T-helper 17 cell (primary cell): ENCODE results near the gene PTH1R. TPM values are rescaled to one million over a fixed set of nuclear protein-coding genes. Genes with fewer than 3 reads are reported as not detected.

Experiments used
- ATAC-seq: fragments of 150-1000 bp; cut with Tn5 transposase; 2 replicates; pipeline ENCODE4 v1.10.0; 2021; ENCODE audit warnings: mild to moderate bottlenecking, moderate library complexity
- DNase-seq, 3 donors: peaks; one replicate each; pipeline versions ENCODE4 v3.0.0 to v3.0.0-alpha.2; 2020 to 2021
- H3K9me3 ChIP-seq: one replicate; pipeline ENCODE4 v1.7.0; 2013; ENCODE audit warnings: low read length, mild to moderate bottlenecking; ENCODE audit not compliant: control insufficient read depth, poor library complexity, severe bottlenecking
- H3K27ac Mint-ChIP-seq: one replicate; pipeline ENCODE4 v1.8.0; 2022; ENCODE audit warnings: mild to moderate bottlenecking, moderate library complexity, mixed read lengths
- H3K27me3 Mint-ChIP-seq: one replicate; pipeline ENCODE4 v1.8.0; 2022; ENCODE audit warnings: mixed read lengths
- H3K36me3 Mint-ChIP-seq: one replicate; pipeline ENCODE4 v1.8.0; 2022; ENCODE audit warnings: low read depth, mixed read lengths
- H3K4me1 Mint-ChIP-seq: one replicate; pipeline ENCODE4 v1.8.0; 2022; ENCODE audit warnings: mild to moderate bottlenecking, mixed read lengths
- H3K4me3 Mint-ChIP-seq: one replicate; pipeline ENCODE4 v1.8.0; 2022; ENCODE audit warnings: mild to moderate bottlenecking, moderate library complexity, mixed read lengths
- total RNA-seq, 4 donors: library from RNA in 2 of 4; stranded (reverse) in 2 of 4; gene quantifications; one replicate each; pipeline ENCODE4 v1.2.3 and lab custom pipeline; 2022 to 2026

The PTH1R gene
- total RNA-seq, 2 donors from 2014 or later, result not detected

GRCh38 chr3:46853441-46854415, 23.8 kb upstream of the PTH1R start:
- no peak overlapping the region for H3K4me3 Mint-ChIP-seq
- H3K4me1 Mint-ChIP-seq, result peaks cover 3% of the 10 kb centered on the region
- H3K36me3 Mint-ChIP-seq, result peaks cover 8% of the 10 kb centered on the region
- H3K27ac Mint-ChIP-seq, result no peak overlapping the region
- H3K9me3 ChIP-seq, result no peaks in the 10 kb centered on the region
- DNase-seq (peak in 2 of 3 donors; percentile 0 to 4), ATAC-seq (no peak)
- H3K27me3 Mint-ChIP-seq, result peaks cover 27% of the 10 kb centered on the region

- no peak overlapping the region for H3K4me3 Mint-ChIP-seq
- DNase-seq, result peak in 2 of 3 donors; percentile 3 to 5
- H3K9me3 ChIP-seq, result no peaks in the 10 kb centered on the region
- H3K27ac Mint-ChIP-seq, result no peak overlapping the region
- peaks cover 8% of the 10 kb centered on the region for H3K36me3 Mint-ChIP-seq
- peaks cover 27% of the 10 kb centered on the region for H3K27me3 Mint-ChIP-seq
- ATAC-seq, result no peak
- H3K4me1 Mint-ChIP-seq, result peaks cover 3% of the 10 kb centered on the region
These were observed 22.9 kb upstream of the PTH1R start for GRCh38 chr3:46854555-46854991.

DNA sequence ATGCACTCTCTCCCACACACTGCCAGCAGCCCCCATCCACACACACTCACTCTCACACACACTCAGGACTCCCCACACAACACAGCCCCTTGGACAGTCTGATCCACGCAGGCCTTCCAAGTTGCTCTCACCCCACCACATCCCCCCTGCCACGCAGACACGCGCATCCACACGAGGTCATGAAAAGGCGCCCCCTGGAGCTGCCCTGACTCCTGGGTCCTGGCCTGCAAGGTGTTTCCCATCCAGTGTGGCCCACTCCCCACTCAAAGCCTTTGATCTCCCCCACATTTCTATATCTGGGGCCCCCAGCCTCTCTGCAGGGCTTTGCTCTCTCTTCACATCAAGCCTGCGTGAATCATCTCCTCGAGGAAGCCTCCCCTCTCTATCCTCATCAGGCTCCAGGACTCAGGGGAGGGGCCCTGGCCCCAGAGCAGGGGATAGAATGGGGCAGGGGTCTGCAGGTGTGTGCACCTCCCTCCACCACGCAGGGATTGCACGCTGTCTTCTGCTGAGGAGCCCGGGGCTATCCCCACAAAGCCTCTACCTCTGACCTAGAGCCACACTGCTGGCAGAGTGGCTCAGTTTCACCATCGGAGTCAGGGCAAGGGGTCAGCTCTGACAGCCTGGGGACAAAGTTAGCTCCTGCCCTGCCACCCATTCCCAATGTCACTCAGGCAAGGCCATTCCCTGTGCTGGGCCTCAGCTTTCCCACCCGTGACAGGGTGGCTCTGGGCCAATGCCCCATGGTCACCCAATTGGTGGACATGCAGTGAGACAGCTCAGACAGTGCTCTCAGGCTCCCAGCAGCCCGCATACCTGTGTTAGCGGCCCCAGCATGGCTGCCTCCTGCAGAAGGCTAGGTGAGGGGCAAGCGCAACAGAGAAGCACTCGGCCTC, 20.7 kb upstream of the PTH1R start:
- H3K4me3 Mint-ChIP-seq, result no peak overlapping the region
- no peak for ATAC-seq
- no peak overlapping the region for H3K27ac Mint-ChIP-seq
- peaks cover 3% of the 10 kb centered on the region for H3K4me1 Mint-ChIP-seq
- H3K27me3 Mint-ChIP-seq, result peaks cover 27% of the 10 kb centered on the region
- peak; percentile 1 to 9 (median 2) for DNase-seq
- no peaks in the 10 kb centered on the region for H3K9me3 ChIP-seq
- peaks cover 6% of the 10 kb centered on the region for H3K36me3 Mint-ChIP-seq

- Mint-ChIP-seq H3K27me3 (peaks cover 27% of the 10 kb centered on the region), H3K4me3 (no peak overlapping the region), H3K27ac (no peak overlapping the region), H3K4me1 (peaks cover 3% of the 10 kb centered on the region), H3K36me3 (peaks cover 6% of the 10 kb centered on the region)
- ATAC-seq (no peak), DNase-seq (peak in 1 of 3 donors; percentile 1)
- H3K9me3 ChIP-seq, result no peaks in the 10 kb centered on the region
These were observed 19.8 kb upstream of the PTH1R start for GRCh38 chr3:46857485-46858341.

- Mint-ChIP-seq H3K27ac (no peak overlapping the region), H3K27me3 (peaks cover 27% of the 10 kb centered on the region), H3K4me1 (peaks cover 3% of the 10 kb centered on the region), H3K36me3 (peaks cover 4% of the 10 kb centered on the region), H3K4me3 (no peak overlapping the region)
- no peaks in the 10 kb centered on the region for H3K9me3 ChIP-seq
- peak in 1 of 3 donors; percentile 4 for DNase-seq
- no peak for ATAC-seq
These were observed 19.1 kb upstream of the PTH1R start for GRCh38 chr3:46858456-46858855.

DNA sequence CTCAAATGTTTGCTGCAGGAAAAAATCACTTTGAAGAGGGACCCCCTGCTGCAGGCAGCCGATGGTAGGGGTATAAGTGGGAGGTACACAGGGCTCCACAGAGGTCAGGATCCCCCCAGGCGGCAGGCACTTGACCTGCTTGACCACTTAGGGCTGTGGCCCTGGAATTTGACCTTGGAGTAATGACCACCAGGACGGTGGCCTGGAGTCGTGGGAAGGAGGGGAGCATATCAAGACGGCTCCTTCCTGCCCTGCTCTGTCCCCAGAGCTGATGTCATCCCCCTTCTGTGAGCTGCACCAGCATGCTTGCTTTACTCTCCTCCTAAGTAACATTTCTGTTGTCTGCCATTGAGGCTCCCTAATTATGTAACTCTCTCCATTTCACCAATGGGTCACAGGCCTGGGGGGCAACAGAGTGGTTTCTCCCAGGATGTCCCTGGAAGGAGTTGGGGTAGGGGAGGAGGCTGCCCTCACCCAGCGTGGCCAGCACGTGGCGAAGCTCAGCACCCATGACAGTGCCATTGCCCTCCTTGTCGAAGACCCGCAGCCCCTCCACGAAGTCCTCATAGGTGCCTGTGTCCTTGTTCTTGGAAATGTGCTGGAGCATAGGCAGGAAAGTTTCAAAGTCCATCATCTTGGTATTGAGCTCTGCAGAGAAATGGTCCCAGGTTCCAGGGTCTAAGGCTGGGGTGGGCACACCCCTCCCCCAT, 18.4 kb upstream of the PTH1R start:
- peaks cover 4% of the 10 kb centered on the region for H3K36me3 Mint-ChIP-seq
- H3K27me3 Mint-ChIP-seq, result peaks cover 27% of the 10 kb centered on the region
- no peaks in the 10 kb centered on the region for H3K9me3 ChIP-seq
- no peak overlapping the region for H3K4me3 Mint-ChIP-seq
- H3K4me1 Mint-ChIP-seq, result peaks cover 3% of the 10 kb centered on the region
- ATAC-seq, result no peak
- peak in 1 of 3 donors; percentile 3 for DNase-seq
- no peak overlapping the region for H3K27ac Mint-ChIP-seq

DNA sequence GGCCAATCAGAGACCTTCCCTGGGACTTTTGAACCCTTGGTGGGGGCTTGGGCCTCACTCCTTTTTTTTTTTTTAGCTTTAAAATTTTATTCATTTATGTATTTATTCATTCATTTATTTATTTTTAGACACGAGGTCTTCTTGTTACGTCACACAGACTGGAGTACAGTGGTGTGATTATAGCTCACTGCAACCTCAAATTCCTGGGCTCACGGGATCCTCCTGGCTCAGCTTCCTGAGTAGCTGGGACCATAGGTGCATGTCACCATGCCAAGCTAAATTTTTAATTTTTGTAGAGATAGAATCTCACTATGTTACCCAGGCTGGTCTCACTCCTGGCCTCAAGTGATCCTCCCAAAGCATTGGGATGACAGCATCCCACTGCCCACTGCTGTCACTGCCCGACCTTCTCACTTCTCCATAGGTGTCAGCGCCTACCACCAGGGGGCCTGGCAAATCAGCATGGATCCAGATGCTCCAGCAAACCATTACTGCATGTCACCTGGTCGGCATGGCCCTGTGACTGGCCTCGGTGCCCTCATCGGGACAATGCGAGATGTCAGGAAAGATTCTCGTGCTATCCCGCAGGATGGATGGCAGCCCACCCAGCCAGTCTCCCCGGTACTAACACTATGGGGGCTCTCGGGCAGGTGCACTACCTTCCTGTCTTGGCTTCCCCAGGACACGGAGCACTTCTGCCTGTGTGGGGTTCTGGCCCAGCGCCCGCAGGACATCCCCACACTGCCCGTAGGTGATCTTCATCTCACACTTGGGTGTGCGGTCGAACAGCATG, 17.3 kb upstream of the PTH1R start:
- H3K9me3 ChIP-seq, result no peaks in the 10 kb centered on the region
- ATAC-seq (no peak), DNase-seq (peak in 1 of 3 donors; percentile 6)
- H3K27me3 Mint-ChIP-seq, result peaks cover 22% of the 10 kb centered on the region
- no peak overlapping the region for H3K4me3 Mint-ChIP-seq
- peaks cover 4% of the 10 kb centered on the region for H3K36me3 Mint-ChIP-seq
- peaks cover 3% of the 10 kb centered on the region for H3K4me1 Mint-ChIP-seq
- no peak overlapping the region for H3K27ac Mint-ChIP-seq

- no peak overlapping the region for H3K27ac Mint-ChIP-seq
- ATAC-seq, result no peak
- H3K9me3 ChIP-seq, result no peaks in the 10 kb centered on the region
- H3K4me1 Mint-ChIP-seq, result peaks cover 3% of the 10 kb centered on the region
- H3K4me3 Mint-ChIP-seq, result no peak overlapping the region
- H3K27me3 Mint-ChIP-seq, result peaks cover 22% of the 10 kb centered on the region
- peak in 1 of 3 donors; percentile 9 for DNase-seq
- peaks cover 4% of the 10 kb centered on the region for H3K36me3 Mint-ChIP-seq
These were observed 16.5 kb upstream of the PTH1R start for GRCh38 chr3:46860810-46861604.

GRCh38 chr3:46861605-46862368, 15.7 kb upstream of the PTH1R start:
- no peak overlapping the region for H3K27ac Mint-ChIP-seq
- ATAC-seq (no peak), DNase-seq (peak in 1 of 3 donors; percentile 3)

DNA sequence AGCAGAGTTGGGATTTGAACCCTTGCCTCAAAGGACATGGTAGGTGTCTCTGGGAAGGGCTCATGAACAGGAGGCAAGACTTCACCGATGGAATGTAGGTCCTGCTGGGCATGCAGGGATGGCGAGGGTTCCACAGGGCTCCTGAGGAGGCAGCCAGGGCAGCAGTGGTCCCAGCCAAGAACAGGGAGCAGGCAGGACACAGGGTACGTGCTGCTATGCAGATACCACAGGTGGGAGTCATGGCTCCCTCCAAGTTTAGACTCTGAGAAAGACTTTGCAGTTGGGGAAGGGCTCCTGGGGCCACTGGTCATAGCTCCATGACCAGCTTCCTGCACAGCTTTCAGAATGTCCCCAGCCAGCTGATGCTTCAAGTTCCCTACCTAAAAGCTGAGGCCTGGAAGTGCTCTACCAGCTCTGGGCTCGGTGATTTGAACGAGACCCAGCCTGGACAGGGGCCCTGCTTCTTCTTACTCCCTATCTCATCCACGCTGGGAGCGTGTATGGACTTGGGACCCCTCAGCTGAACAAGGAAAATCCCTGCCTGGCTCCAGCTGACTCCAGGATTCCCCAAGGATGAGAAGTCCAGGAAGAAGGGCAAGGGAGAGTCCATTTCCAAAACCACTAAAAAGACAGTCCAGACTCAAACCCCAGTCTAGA, 15.0 kb upstream of the PTH1R start:
- DNase-seq, result peak in 1 of 3 donors; percentile 2
- no peak overlapping the region for H3K27ac Mint-ChIP-seq
- ATAC-seq, result no peak
- no peaks in the 10 kb centered on the region for H3K4me1 Mint-ChIP-seq
- peaks cover 8% of the 10 kb centered on the region for H3K27me3 Mint-ChIP-seq
- peaks cover 4% of the 10 kb centered on the region for H3K36me3 Mint-ChIP-seq
- H3K4me3 Mint-ChIP-seq, result no peak overlapping the region
- H3K9me3 ChIP-seq, result no peaks in the 10 kb centered on the region

More at GRCh38 chr3:46861605-46862368, 15.7 kb upstream of the PTH1R start:
- Mint-ChIP-seq H3K36me3 (peaks cover 4% of the 10 kb centered on the region), H3K4me3 (no peak overlapping the region), H3K27me3 (peaks cover 15% of the 10 kb centered on the region), H3K4me1 (no peaks in the 10 kb centered on the region)
- no peaks in the 10 kb centered on the region for H3K9me3 ChIP-seq
